Measurements from ENCODE around the gene FAM20C.

The FAM20C gene

GRCh38 chr7:305410-306151 lies 113.2 kb downstream of the FAM20C start:
- DNase-seq (ENCODE audit: low read depth in 2 of 2) = no peak

- DNase-seq (ENCODE audit: low read depth in 2 of 2) = no peak
Observed at GRCh38 chr7:307970-308369, 115.6 kb downstream of the FAM20C start.

- DNase-seq (ENCODE audit: low read depth in 2 of 2) = no peak
Observed at GRCh38 chr7:309586-310228, 117.3 kb downstream of the FAM20C start.

Measured in activated CD4-positive, alpha-beta T cell treated with anti-CD3 and anti-CD28 coated beads for 24 hours (primary cell).